ENCODE results near the gene AOPEP.

The AOPEP gene

DNA sequence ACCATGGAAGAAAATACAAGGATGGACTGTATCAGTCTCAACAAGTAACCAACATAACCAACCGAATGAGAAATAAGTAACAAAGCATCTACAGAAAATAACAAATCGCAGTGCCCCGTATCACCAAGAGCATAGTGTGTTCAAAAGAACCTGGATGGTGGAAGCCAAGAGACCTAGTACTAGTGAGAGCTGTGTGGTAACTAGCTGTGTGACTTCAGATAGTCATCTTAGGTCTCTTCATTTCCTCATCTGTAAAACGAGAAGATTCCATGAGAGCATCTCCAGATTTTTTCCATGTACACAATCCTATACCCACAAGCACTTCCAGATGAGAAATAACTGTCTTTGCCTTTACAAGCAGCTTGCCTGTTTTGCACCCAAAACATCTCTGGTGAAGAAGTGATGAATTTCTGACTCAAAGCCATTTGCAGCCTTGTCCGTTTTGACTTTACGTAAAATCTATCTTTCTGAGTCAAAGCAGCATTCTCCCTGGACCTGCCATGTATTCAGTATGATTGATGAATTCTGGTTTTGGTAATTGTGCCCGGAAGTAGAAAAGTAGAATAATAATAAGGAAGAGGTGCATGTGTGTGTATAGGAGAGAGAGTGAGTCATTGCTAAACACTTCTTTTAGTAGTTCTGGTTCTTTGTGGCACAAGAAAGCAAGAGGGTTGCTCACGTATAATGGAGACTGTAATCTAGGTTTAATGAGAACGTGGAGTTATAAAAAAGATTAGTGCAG, 41.0 kb downstream of the AOPEP start:
- no peaks in the 10 kb centered on the region for H3K36me3 ChIP-seq (ENCODE audit: control insufficient read depth in 2 of 2, insufficient read depth in 1 of 2, low read length in 2 of 2)
- H3K4me3 ChIP-seq (ENCODE audit: low read depth, low read length), result no peak overlapping the region
- ChIA-PET POLR2A (no interaction called here), CTCF (interaction anchor here (1.1 kb wide), 1 partner anchor 99 kb away, joined by 3 read pairs; no protein-coding TSS in a partner anchor)
- H3K27ac ChIP-seq (ENCODE audit: extremely low read depth, low read depth, low read length), result no peak overlapping the region
- TF ChIP-seq, protein P1, sequence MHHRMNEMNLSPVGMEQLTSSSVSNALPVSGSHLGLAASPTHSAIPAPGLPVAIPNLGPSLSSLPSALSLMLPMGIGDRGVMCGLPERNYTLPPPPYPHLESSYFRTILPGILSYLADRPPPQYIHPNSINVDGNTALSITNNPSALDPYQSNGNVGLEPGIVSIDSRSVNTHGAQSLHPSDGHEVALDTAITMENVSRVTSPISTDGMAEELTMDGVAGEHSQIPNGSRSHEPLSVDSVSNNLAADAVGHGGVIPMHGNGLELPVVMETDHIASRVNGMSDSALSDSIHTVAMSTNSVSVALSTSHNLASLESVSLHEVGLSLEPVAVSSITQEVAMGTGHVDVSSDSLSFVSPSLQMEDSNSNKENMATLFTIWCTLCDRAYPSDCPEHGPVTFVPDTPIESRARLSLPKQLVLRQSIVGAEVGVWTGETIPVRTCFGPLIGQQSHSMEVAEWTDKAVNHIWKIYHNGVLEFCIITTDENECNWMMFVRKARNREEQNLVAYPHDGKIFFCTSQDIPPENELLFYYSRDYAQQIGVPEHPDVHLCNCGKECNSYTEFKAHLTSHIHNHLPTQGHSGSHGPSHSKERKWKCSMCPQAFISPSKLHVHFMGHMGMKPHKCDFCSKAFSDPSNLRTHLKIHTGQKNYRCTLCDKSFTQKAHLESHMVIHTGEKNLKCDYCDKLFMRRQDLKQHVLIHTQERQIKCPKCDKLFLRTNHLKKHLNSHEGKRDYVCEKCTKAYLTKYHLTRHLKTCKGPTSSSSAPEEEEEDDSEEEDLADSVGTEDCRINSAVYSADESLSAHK (tag by site-specific recombination; IDR thresholded peaks at IDR 0.05), result no peak
- TF ChIP-seq MEIS1 (CRISPR knock-in tag; IDR thresholded peaks at IDR 0.05; ENCODE audit: borderline replicate concordance), result peak; percentile 71; the same call in 1 of the 2 replicates
- no peaks in the 10 kb centered on the region for H3K4me1 ChIP-seq (ENCODE audit: control insufficient read depth, insufficient read depth, low read length)
- no peaks in the 10 kb centered on the region for H3K9me3 ChIP-seq (ENCODE audit: control insufficient read depth, insufficient read depth, low read depth, low read length)

DNA sequence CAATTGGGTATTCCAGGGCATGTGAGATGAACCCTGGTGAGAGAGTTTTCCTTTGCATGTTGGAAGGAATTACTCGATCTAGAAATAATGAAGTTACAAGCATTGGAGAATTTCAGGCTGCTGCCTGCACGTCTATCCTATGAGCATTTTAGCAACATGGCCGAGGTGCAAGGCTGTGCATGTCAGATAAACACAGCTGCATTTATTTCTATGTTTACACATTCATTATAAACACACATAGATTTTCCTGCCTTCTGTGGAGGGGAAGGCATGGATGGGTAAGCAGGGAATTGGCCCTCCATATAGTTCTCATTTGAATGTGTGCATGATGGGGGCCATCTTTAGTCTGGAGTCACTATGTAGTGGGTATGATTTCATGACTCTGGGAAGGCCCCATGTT, 42.3 kb downstream of the AOPEP start:
- Histone ChIP-seq H3K4me3 (ENCODE audit: low read depth, low read length) (no peak overlapping the region), H3K9me3 (ENCODE audit: control insufficient read depth, insufficient read depth, low read depth, low read length) (no peaks in the 10 kb centered on the region), H3K27ac (ENCODE audit: extremely low read depth, low read depth, low read length) (no peak overlapping the region), H3K36me3 (ENCODE audit: control insufficient read depth in 2 of 2, insufficient read depth in 1 of 2, low read length in 2 of 2) (no peaks in the 10 kb centered on the region), H3K4me1 (ENCODE audit: control insufficient read depth, insufficient read depth, low read length) (no peaks in the 10 kb centered on the region)
- CTCF ChIA-PET, result interaction anchor here (0.6 to 3.6 kb wide), 7 partner anchors 14 to 363 kb away, joined by 3 to 14 read pairs (median 4); no protein-coding TSS in a partner anchor
- POLR2A ChIA-PET, result interaction anchor here (0.9 kb wide), 1 partner anchor 43 kb away, joined by 3 read pairs; the partner anchor contains the start of gene AOPEP
- TF ChIP-seq, protein P2, sequence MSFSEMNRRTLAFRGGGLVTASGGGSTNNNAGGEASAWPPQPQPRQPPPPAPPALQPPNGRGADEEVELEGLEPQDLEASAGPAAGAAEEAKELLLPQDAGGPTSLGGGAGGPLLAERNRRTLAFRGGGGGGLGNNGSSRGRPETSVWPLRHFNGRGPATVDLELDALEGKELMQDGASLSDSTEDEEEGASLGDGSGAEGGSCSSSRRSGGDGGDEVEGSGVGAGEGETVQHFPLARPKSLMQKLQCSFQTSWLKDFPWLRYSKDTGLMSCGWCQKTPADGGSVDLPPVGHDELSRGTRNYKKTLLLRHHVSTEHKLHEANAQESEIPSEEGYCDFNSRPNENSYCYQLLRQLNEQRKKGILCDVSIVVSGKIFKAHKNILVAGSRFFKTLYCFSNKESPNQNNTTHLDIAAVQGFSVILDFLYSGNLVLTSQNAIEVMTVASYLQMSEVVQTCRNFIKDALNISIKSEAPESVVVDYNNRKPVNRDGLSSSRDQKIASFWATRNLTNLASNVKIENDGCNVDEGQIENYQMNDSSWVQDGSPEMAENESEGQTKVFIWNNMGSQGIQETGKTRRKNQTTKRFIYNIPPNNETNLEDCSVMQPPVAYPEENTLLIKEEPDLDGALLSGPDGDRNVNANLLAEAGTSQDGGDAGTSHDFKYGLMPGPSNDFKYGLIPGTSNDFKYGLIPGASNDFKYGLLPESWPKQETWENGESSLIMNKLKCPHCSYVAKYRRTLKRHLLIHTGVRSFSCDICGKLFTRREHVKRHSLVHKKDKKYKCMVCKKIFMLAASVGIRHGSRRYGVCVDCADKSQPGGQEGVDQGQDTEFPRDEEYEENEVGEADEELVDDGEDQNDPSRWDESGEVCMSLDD (tag by site-specific recombination; IDR thresholded peaks at IDR 0.05), result no peak
- no peak for TF ChIP-seq ZNF146 (tag by site-specific recombination; IDR thresholded peaks at IDR 0.05)
- TF ChIP-seq, protein P3, sequence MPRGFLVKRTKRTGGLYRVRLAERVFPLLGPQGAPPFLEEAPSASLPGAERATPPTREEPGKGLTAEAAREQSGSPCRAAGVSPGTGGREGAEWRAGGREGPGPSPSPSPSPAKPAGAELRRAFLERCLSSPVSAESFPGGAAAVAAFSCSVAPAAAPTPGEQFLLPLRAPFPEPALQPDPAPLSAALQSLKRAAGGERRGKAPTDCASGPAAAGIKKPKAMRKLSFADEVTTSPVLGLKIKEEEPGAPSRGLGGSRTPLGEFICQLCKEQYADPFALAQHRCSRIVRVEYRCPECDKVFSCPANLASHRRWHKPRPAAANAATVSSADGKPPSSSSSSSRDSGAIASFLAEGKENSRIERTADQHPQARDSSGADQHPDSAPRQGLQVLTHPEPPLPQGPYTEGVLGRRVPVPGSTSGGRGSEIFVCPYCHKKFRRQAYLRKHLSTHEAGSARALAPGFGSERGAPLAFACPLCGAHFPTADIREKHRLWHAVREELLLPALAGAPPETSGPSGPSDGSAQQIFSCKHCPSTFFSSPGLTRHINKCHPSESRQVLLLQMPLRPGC (tag by site-specific recombination; IDR thresholded peaks at IDR 0.05), result no peak
- TF ChIP-seq, protein P4, sequence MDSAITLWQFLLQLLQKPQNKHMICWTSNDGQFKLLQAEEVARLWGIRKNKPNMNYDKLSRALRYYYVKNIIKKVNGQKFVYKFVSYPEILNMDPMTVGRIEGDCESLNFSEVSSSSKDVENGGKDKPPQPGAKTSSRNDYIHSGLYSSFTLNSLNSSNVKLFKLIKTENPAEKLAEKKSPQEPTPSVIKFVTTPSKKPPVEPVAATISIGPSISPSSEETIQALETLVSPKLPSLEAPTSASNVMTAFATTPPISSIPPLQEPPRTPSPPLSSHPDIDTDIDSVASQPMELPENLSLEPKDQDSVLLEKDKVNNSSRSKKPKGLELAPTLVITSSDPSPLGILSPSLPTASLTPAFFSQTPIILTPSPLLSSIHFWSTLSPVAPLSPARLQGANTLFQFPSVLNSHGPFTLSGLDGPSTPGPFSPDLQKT (IDR thresholded peaks at IDR 0.05; ENCODE audit: borderline replicate concordance, low read depth, low read length), result no peak
- TF ChIP-seq ZNF670 (tag by site-specific recombination; IDR thresholded peaks at IDR 0.05; ENCODE audit: low read depth), result no peak
- TF ChIP-seq ZNF266 (tag by site-specific recombination; IDR thresholded peaks at IDR 0.05; ENCODE audit: low read depth), result no peak
- no peak for TF ChIP-seq MYNN (tag by site-specific recombination; IDR thresholded peaks at IDR 0.05; ENCODE audit: borderline replicate concordance)
- no peak for TF ChIP-seq ZNF311 (tag by site-specific recombination; IDR thresholded peaks at IDR 0.05; ENCODE audit: borderline replicate concordance)
- TF ChIP-seq ZNF626 (tag by site-specific recombination; IDR thresholded peaks at IDR 0.05), result no peak
- TF ChIP-seq, protein P5, sequence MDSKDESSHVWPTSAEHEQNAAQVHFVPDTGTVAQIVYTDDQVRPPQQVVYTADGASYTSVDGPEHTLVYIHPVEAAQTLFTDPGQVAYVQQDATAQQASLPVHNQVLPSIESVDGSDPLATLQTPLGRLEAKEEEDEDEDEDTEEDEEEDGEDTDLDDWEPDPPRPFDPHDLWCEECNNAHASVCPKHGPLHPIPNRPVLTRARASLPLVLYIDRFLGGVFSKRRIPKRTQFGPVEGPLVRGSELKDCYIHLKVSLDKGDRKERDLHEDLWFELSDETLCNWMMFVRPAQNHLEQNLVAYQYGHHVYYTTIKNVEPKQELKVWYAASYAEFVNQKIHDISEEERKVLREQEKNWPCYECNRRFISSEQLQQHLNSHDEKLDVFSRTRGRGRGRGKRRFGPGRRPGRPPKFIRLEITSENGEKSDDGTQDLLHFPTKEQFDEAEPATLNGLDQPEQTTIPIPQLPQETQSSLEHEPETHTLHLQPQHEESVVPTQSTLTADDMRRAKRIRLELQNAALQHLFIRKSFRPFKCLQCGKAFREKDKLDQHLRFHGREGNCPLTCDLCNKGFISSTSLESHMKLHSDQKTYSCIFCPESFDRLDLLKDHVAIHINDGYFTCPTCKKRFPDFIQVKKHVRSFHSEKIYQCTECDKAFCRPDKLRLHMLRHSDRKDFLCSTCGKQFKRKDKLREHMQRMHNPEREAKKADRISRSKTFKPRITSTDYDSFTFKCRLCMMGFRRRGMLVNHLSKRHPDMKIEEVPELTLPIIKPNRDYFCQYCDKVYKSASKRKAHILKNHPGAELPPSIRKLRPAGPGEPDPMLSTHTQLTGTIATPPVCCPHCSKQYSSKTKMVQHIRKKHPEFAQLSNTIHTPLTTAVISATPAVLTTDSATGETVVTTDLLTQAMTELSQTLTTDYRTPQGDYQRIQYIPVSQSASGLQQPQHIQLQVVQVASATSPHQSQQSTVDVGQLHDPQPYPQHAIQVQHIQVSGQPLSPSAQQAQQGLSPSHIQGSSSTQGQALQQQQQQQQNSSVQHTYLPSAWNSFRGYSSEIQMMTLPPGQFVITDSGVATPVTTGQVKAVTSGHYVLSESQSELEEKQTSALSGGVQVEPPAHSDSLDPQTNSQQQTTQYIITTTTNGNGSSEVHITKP (tag by site-specific recombination; IDR thresholded peaks at IDR 0.05), result no peak
- TF ChIP-seq, protein P6, sequence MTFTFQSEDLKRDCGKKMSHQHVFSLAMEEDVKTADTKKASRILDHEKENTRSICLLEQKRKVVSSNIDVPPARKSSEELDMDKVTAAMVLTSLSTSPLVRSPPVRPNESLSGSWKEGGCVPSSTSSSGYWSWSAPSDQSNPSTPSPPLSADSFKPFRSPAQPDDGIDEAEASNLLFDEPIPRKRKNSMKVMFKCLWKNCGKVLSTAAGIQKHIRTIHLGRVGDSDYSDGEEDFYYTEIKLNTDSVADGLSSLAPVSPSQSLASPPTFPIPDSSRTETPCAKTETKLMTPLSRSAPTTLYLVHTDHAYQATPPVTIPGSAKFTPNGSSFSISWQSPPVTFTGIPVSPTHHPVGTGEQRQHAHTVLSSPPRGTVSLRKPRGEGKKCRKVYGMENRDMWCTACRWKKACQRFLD (tag by site-specific recombination; IDR thresholded peaks at IDR 0.05), result no peak
- no peak for TF ChIP-seq ZNF114 (tag by site-specific recombination; IDR thresholded peaks at IDR 0.05)
- TF ChIP-seq, protein P7, sequence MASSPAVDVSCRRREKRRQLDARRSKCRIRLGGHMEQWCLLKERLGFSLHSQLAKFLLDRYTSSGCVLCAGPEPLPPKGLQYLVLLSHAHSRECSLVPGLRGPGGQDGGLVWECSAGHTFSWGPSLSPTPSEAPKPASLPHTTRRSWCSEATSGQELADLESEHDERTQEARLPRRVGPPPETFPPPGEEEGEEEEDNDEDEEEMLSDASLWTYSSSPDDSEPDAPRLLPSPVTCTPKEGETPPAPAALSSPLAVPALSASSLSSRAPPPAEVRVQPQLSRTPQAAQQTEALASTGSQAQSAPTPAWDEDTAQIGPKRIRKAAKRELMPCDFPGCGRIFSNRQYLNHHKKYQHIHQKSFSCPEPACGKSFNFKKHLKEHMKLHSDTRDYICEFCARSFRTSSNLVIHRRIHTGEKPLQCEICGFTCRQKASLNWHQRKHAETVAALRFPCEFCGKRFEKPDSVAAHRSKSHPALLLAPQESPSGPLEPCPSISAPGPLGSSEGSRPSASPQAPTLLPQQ (tag by site-specific recombination; IDR thresholded peaks at IDR 0.05), result no peak

Measured in HEK293 (cell line).